Epithelial cell of proximal tubule (primary cell): ENCODE measurements around the gene KRTAP10-3. TPM values are rescaled to one million over a fixed set of nuclear protein-coding genes. Genes with fewer than 3 reads are reported as not detected.

Experiments
- DNase-seq: peaks from one replicate; pipeline ENCODE4 v3.0.0-alpha.2; 2011; ENCODE audit warnings: low read depth
- H3K4me3 ChIP-seq: 2 replicates; pipeline ENCODE4 v1.5.1; 2011; ENCODE audit warnings: low read depth, mild to moderate bottlenecking, low read length
- total RNA-seq: library from RNA; depleted of rRNA; stranded (reverse); fragments of >200 nt; gene quantifications from 2 replicates; pipeline ENCODE4 v1.2.3, GENCODE V29; 2015
- TF ChIP-seq, protein P1 (sequence below): conservative IDR thresholded peaks from 2 replicates; pipeline ENCODE4 v1.5.1; 2012; ENCODE audit warnings: low read depth, mild to moderate bottlenecking, low read length

Gene KRTAP10-3
- total RNA-seq, 1 donor from 2014 or later = not detected

DNA sequence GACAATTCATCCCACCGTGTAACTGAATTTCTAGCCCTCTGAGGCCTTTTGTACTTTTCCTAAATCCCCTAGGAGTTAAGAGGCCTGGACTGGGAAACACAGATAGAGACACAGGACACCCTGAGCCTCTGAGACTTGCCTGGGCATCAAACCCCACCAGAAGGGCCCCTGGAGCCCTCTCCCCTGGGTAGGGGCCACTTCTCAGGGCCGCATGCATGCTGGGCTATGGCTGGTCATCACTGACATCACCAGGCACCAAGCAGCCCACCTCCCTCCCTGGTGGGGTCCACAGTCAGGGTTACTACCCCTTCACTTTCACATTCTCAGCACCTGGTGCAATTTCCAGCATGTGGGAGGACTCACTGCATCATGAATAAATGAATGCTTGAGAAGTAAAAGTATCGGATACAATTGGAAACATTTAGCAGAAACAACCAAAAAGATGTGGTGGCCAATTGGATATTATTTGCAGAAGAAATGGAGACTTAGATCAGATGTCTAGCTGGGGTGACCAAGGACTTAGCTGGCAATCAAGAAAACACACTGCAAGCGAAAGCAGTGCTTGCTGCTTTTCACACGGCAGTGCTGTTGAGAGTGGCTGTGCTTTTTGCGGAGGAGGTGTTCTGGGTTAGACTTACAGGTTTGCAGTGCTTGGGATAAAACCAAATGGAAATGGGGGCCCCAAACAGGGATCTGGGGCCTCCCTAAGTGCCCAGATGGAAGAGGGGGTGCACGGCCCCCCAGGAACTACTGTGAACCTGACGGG is 40.9 kb upstream of the KRTAP10-3 start:
- TF ChIP-seq, protein P1, sequence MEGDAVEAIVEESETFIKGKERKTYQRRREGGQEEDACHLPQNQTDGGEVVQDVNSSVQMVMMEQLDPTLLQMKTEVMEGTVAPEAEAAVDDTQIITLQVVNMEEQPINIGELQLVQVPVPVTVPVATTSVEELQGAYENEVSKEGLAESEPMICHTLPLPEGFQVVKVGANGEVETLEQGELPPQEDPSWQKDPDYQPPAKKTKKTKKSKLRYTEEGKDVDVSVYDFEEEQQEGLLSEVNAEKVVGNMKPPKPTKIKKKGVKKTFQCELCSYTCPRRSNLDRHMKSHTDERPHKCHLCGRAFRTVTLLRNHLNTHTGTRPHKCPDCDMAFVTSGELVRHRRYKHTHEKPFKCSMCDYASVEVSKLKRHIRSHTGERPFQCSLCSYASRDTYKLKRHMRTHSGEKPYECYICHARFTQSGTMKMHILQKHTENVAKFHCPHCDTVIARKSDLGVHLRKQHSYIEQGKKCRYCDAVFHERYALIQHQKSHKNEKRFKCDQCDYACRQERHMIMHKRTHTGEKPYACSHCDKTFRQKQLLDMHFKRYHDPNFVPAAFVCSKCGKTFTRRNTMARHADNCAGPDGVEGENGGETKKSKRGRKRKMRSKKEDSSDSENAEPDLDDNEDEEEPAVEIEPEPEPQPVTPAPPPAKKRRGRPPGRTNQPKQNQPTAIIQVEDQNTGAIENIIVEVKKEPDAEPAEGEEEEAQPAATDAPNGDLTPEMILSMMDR = no peak
- no peak overlapping the region for H3K4me3 ChIP-seq
- DNase-seq = no peak

DNA sequence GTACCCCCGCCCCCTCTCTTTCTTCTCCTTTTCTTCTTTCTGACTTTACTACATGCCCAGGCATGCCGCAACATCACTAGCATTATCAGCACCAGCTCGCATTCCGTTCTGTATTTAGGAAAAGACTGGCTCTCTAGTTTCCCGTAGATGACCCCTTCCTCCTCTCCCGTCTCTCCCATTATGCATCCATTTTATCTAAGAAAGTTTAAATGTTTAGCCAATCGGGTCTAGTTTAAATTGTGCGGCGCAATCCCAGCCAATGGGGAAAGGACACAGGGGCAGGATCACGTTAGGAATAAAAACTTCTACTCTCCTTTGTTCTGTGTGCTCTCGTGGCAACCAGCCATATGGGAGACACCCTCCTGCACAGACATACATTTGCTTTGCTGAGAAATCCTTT is 39.5 kb upstream of the KRTAP10-3 start:
- DNase-seq = no peak
- TF ChIP-seq, protein P1 = no peak
- no peak overlapping the region for H3K4me3 ChIP-seq

DNA sequence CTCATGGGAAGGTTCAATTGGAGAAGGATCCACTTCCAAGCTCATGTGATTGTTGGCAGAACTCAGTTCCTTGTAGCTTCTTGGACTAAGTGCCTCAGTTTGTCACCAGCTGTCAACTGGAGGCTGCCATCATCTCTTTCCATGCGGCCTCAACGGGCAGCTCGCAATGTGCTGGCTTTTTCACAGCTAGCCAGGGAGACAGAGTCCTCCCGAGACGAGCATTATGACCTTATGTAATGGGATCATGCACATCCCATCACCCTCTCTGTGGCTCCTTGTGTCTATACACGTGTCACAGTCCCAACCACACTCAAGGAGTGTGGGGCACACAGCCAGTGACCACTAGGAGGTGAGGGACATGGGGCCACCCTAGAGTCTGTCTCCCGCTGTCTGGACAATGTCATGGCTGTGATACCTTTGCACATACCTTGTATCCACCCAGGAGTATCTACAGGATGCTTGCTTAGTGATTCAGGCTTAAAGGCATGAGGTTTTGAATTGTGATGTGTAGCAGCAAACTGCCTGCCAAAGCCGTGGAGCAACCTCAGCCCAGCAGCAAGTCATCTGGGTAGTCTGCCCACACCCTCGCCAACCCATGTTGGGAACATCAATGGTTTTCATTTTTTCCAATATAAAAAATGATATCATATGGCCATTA is 37.6 kb upstream of the KRTAP10-3 start:
- TF ChIP-seq, protein P1 = no peak
- DNase-seq = no peak
- H3K4me3 ChIP-seq = no peak overlapping the region

DNA sequence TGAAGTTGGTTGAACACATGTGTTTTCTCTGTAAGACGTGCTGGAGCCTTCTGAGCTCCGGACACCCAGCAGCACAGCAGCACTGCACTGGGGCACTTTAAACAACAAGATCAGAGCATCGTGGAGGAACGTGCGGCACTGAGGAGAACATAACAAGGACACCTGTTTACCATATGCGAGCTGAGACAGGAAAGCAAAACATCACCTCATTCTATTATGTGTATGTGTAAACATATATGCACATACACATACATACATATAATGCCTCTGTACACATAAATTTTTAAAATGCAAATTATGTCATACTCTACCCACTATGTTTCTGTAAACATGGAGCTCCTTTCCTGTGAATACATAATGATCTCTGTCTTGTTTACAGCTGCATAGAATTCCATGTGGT is 36.9 kb upstream of the KRTAP10-3 start:
- DNase-seq = no peak
- TF ChIP-seq, protein P1 = no peak
- no peak overlapping the region for H3K4me3 ChIP-seq

DNA sequence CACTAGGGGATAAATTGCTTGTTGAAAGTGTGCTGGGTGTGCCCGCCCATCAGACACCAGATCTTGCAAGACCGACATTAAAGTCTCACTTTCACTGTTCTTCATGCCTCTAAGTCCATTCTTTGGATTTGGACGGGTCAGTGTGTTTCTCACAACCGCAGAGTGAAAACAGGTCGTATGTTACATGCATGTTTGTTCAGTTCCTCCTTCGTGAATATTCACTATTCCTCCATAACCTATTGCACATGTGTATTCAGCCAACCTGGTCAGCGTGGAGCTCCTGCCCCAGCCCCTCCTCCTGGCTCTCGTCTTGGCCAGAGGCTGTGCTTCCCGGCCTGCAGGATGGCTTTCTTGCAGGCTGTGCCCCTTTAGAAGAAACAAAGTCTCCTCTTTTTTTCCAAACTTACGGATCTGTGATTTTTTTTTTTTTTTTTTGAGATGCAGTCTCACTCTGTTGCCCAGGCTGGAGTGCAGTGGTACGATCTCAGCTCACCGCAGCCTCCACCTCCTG is 35.9 kb upstream of the KRTAP10-3 start:
- H3K4me3 ChIP-seq = no peak overlapping the region
- TF ChIP-seq, protein P1 = no peak
- no peak for DNase-seq

DNA sequence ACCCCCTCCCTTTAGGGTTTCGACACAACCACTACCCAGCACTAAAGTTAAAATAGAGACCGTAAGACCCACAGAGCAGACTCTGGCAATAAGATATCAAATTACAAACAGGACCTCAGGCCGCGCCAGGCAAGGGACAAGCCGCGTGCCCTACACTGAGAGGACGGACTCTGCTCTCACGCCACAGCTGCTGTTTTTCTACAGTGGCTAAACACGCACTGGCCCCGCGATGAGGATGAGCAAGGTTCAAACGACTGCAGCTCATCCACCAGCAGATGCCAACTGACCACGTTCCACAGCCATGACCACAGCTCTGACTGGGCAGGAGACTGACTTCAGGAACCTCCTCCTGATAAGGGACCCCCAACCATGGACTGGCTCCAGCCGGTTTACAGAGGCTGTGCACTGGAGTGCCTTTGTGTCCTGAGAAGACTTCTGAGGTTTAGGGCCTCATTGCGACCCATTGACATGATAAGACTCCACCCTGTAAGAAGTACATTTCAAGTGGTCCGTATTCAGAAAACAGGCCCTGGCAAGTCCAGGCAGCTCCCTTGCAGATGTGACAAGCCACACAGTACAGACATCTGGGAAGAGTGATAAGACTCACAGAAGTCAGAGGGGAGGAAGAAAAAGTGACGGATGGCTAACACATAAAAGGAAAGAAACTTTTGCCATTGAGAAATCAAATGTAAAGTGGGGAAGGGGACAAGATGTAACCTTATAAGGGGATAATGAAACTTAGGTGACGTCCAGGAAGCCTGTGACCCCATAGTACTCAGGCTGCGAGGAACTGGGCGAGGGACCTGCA is 35.2 kb upstream of the KRTAP10-3 start:
- DNase-seq = no peak
- TF ChIP-seq, protein P1 = no peak

More for the DNA sequence above, 35.2 kb upstream of the KRTAP10-3 start:
- H3K4me3 ChIP-seq = no peak overlapping the region
